ENCODE data around the gene KCNIP3. TPM values are rescaled to one million over a fixed set of nuclear protein-coding genes. Genes with fewer than 3 reads are reported as not detected.

The KCNIP3 gene
- total RNA-seq, 4 donors from 2014 or later = 0.15 to 7.4 (median 2.3) TPM

GRCh38 chr2:95305380-95306061 lies 8.4 kb downstream of the KCNIP3 start:
- intact Hi-C loops (cut with DNase I) = no loop called here
- 34 to 36% methylated on average over 15 of the region's 15 CpGs for WGBS, 2 donors
- peak overlapping the region in 3 of 4 donors; percentile 2 to 66 (median 50) for H3K27ac ChIP-seq

GRCh38 chr2:95306336-95306895 lies 9.3 kb downstream of the KCNIP3 start:
- peak overlapping the region in 2 of 4 donors; percentile 50 to 66 for H3K27ac ChIP-seq
- intact Hi-C loops (cut with DNase I) = no loop called here

More at GRCh38 chr2:95305380-95306061, 8.4 kb downstream of the KCNIP3 start:
- Histone ChIP-seq H3K4me3 (no peak overlapping the region), H3K36me3 (no peaks in the 10 kb centered on the region), H3K4me1 (peaks cover 4 to 66% (median 17%) of the 10 kb centered on the region in 3 donors), H3K27me3 (peaks cover 0 to 57% (median 0%) of the 10 kb centered on the region in 4 donors), H3K9me3 (no peaks in the 10 kb centered on the region)
- no peak for DNase-seq
- no peak for TF ChIP-seq POLR2A (IDR thresholded peaks at IDR 0.05)
- no peak for TF ChIP-seq CTCF (IDR thresholded peaks at IDR 0.05)

GRCh38 chr2:95307036-95307435 lies 9.9 kb downstream of the KCNIP3 start:
- Histone ChIP-seq H3K4me3 (no peak overlapping the region), H3K27me3 (peaks cover 0 to 49% (median 0%) of the 10 kb centered on the region in 4 donors), H3K9me3 (no peaks in the 10 kb centered on the region), H3K36me3 (no peaks in the 10 kb centered on the region), H3K4me1 (peaks cover 4 to 73% (median 23%) of the 10 kb centered on the region in 3 donors), H3K27ac (peak overlapping the region in 2 of 4 donors; percentile 50 to 66)
- intact Hi-C loops (cut with DNase I) = no loop called here
- WGBS, 2 donors = 65 to 79% methylated on average over 2 to 4 of the region's 5 CpGs
- DNase-seq = no peak
- TF ChIP-seq CTCF (IDR thresholded peaks at IDR 0.05) (no peak), POLR2A (IDR thresholded peaks at IDR 0.05) (no peak)

More at GRCh38 chr2:95306336-95306895, 9.3 kb downstream of the KCNIP3 start:
- TF ChIP-seq CTCF (IDR thresholded peaks at IDR 0.05) = no peak
- TF ChIP-seq POLR2A (IDR thresholded peaks at IDR 0.05) = no peak
- Histone ChIP-seq H3K27me3 (peaks cover 0 to 49% (median 0%) of the 10 kb centered on the region in 4 donors), H3K36me3 (no peaks in the 10 kb centered on the region), H3K4me1 (peaks cover 4 to 71% (median 23%) of the 10 kb centered on the region in 3 donors), H3K9me3 (no peaks in the 10 kb centered on the region), H3K4me3 (no peak overlapping the region)
- no peak for DNase-seq
- 31 to 41% methylated on average over 2 to 7 of the region's 10 CpGs for WGBS, 2 donors

GRCh38 chr2:95307878-95308277 lies 10.7 kb downstream of the KCNIP3 start:
- DNase-seq = no peak
- intact Hi-C loops (cut with DNase I) = no loop called here
- peaks cover 0 to 48% (median 0%) of the 10 kb centered on the region in 4 donors for H3K27me3 ChIP-seq
- no peaks in the 10 kb centered on the region for H3K36me3 ChIP-seq
- H3K27ac ChIP-seq = no peak overlapping the region
- peaks cover 4 to 80% (median 23%) of the 10 kb centered on the region in 3 donors for H3K4me1 ChIP-seq
- 59 to 70% methylated on average over 7 to 8 of the region's 8 CpGs for WGBS, 2 donors
- TF ChIP-seq CTCF (IDR thresholded peaks at IDR 0.05) (no peak), POLR2A (IDR thresholded peaks at IDR 0.05) (no peak)
- no peaks in the 10 kb centered on the region for H3K9me3 ChIP-seq
- no peak overlapping the region for H3K4me3 ChIP-seq

- Histone ChIP-seq H3K36me3 (no peaks in the 10 kb centered on the region), H3K4me1 (peaks cover 4 to 87% (median 23%) of the 10 kb centered on the region in 3 donors), H3K27ac (no peak overlapping the region), H3K9me3 (no peaks in the 10 kb centered on the region), H3K27me3 (peaks cover 0 to 47% (median 0%) of the 10 kb centered on the region in 4 donors), H3K4me3 (no peak overlapping the region)
- 19 to 84% methylated on average over 4 to 5 of the region's 12 CpGs for WGBS, 2 donors
- DNase-seq = no peak
- TF ChIP-seq CTCF (IDR thresholded peaks at IDR 0.05) (no peak), POLR2A (IDR thresholded peaks at IDR 0.05) (no peak)
- intact Hi-C loops (cut with DNase I) = no loop called here
Measured at GRCh38 chr2:95308426-95308990, 11.4 kb downstream of the KCNIP3 start.

Data from esophagus squamous epithelium (tissue), 5 donors.